ENCODE data around the gene CA11. TPM values are rescaled to one million over a fixed set of nuclear protein-coding genes. Genes with fewer than 3 reads are reported as not detected.
"Not testable (repeated sequence)": the region's sequence is repeated elsewhere in the genome, so short reads cannot be mapped to it uniquely, and the experiment has no call there.

CA11 gene
- total RNA-seq: 10 to 100 TPM in 2 of 4 donors, under 1 TPM in 2; 0.51 to 55.1 (median 8.1) TPM

GRCh38 chr19:48646001-48646721 lies at the start of gene CA11:
CA11 (minus strand) TSS chr19:48646187; CDS start chr19:48645632, 555 bp downstream.
- intact Hi-C loops (cut with DNase I; ENCODE audit: low total_unique reads): loop anchor here (10.0 kb wide), 1 partner anchor 309 kb away; the partner anchor contains the start of gene BAX
- Histone ChIP-seq H3K27me3 (no peaks in the 10 kb centered on the region), H3K4me1 (peaks cover 0 to 6% of the 10 kb centered on the region in 2 donors), H3K4me3 (peak within 1 kb of the TSS; percentile 51 to 77), H3K36me3 (no peaks in the 10 kb centered on the region), H3K9me3 (no peaks in the 10 kb centered on the region), H3K27ac (peak within 1 kb of the TSS; percentile 97 to 99)
- TF ChIP-seq POLR2A (IDR thresholded peaks at IDR 0.05) (peak; percentile 20 to 59), CTCF (IDR thresholded peaks at IDR 0.05) (peak; percentile 91 to 98 (median 94))
- DNase-seq: peak; percentile 92 to 93

DNA sequence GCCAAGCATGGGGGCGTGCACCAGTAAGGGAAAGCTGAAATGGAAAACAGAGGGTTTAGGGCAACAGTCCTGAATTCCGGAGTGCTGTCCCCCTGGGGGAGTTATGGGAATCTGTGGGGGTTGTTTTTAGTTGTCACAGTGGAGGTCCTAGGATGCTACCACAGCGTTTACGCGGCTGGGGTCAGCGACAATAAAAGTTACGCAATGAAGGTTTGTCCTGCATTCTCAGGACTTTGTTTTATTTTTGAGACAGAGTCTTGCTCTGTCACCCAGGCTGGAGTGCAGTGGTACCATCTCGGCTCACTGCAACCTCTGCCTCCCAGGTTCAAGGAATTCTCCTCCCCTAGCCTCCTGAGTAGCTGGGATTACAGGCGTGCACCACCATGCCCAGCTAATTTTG lies 47.6 kb upstream of the CA11 start:
- intact Hi-C loops (cut with DNase I; ENCODE audit: low total_unique reads); H3K4me1 ChIP-seq: not testable (repeated sequence)

GRCh38 chr19:48689449-48689848 lies 43.5 kb upstream of the CA11 start:
- H3K36me3 ChIP-seq: no peaks in the 10 kb centered on the region
- no peak overlapping the region for H3K4me3 ChIP-seq
- H3K27me3 ChIP-seq: no peaks in the 10 kb centered on the region
- intact Hi-C loops (cut with DNase I; ENCODE audit: low total_unique reads): no loop called here
- no peaks in the 10 kb centered on the region for H3K4me1 ChIP-seq
- no peaks in the 10 kb centered on the region for H3K9me3 ChIP-seq
- DNase-seq: peak; percentile 55 to 72
- TF ChIP-seq POLR2A (IDR thresholded peaks at IDR 0.05) (no peak), CTCF (IDR thresholded peaks at IDR 0.05) (no peak)
- H3K27ac ChIP-seq: peak overlapping the region; percentile 63 to 81

More for the DNA sequence above, 47.6 kb upstream of the CA11 start:
- not testable (repeated sequence) for H3K27me3 ChIP-seq, H3K9me3 ChIP-seq, DNase-seq, H3K36me3 ChIP-seq, H3K27ac ChIP-seq, H3K4me3 ChIP-seq

DNA sequence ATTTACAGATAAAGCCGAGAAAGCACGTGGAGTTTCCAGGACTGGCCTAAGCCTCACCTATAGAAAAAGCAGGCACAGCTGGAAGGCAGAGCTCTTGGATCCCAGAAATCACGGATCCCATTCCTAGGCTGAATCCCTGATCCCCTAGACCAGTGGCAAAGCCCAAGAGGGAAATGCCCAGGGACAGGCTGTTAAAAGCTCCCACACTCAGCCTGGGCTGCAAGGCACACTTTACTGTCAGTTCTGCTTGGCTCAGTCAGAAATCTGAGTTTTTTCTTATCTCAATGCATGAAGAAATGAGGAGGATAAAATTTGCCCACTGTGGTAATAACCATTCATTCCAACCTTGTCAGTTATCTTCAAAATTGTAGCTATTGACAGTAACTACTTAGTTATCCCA lies 41.8 kb upstream of the CA11 start:
- no peak for DNase-seq
- Histone ChIP-seq H3K27me3 (no peaks in the 10 kb centered on the region), H3K4me1 (no peaks in the 10 kb centered on the region), H3K4me3 (no peak overlapping the region), H3K36me3 (no peaks in the 10 kb centered on the region), H3K9me3 (no peaks in the 10 kb centered on the region), H3K27ac (no peak overlapping the region)
- intact Hi-C loops (cut with DNase I; ENCODE audit: low total_unique reads): no loop called here
- TF ChIP-seq CTCF (IDR thresholded peaks at IDR 0.05) (no peak), POLR2A (IDR thresholded peaks at IDR 0.05) (no peak)

DNA sequence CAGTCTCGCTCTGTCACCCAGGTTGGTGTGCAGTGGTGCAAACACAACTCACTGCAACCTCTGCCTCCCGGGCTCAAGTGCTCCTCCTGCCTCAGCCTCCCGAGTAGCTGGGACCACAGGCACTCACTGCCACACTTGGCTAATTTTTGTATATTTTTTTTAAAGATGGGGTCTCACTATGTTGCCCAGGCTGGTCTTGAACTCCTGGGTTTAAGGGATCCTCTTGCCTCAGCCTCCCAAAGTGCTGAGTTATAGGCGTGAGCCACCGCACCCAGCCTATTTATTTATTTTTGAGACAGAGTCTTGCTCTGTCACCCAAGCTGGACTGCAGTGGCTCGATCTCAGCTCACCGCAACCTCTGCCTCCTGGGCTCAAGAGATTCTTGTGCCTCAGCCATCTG lies 40.6 kb upstream of the CA11 start:
- H3K27ac ChIP-seq; H3K36me3 ChIP-seq; H3K9me3 ChIP-seq; H3K4me3 ChIP-seq; H3K27me3 ChIP-seq; intact Hi-C loops (cut with DNase I; ENCODE audit: low total_unique reads); DNase-seq; H3K4me1 ChIP-seq: not testable (repeated sequence)

DNA sequence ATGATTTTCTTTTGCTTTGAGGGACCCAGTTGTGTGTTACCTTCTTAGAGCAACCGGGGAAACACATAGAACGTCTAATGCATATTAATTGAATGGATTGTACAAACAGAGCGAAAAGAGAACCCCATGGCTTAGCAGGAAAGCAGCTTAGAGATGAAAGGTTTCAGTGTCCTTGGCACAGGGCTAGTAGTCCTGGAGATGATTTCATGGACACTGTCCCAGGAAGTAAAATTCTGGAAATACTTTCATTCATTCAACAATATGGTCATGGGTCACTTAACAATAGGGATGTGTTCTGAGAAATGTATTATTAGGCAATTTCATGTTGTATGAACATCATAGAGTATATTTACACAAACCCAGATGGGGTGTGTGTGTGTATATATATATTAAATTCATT lies 40.1 kb upstream of the CA11 start:
- no peaks in the 10 kb centered on the region for H3K36me3 ChIP-seq
- H3K27me3 ChIP-seq: no peaks in the 10 kb centered on the region
- TF ChIP-seq CTCF (IDR thresholded peaks at IDR 0.05) (no peak), POLR2A (IDR thresholded peaks at IDR 0.05) (no peak)
- no peaks in the 10 kb centered on the region for H3K4me1 ChIP-seq
- H3K9me3 ChIP-seq: no peaks in the 10 kb centered on the region
- DNase-seq: no peak
- H3K27ac ChIP-seq: no peak overlapping the region
- intact Hi-C loops (cut with DNase I; ENCODE audit: low total_unique reads): no loop called here
- no peak overlapping the region for H3K4me3 ChIP-seq
